GM12872 (cell line): ENCODE measurements around the gene TNFRSF12A.

Source experiments
- TF ChIP-seq, protein P1 (sequence below): IDR thresholded peaks from 3 replicates; pipeline ENCODE4 v1.5.1; 2011; ENCODE audit warnings: low read depth, mild to moderate bottlenecking, low read length, moderate library complexity; ENCODE audit not compliant: insufficient read depth

TNFRSF12A gene

DNA sequence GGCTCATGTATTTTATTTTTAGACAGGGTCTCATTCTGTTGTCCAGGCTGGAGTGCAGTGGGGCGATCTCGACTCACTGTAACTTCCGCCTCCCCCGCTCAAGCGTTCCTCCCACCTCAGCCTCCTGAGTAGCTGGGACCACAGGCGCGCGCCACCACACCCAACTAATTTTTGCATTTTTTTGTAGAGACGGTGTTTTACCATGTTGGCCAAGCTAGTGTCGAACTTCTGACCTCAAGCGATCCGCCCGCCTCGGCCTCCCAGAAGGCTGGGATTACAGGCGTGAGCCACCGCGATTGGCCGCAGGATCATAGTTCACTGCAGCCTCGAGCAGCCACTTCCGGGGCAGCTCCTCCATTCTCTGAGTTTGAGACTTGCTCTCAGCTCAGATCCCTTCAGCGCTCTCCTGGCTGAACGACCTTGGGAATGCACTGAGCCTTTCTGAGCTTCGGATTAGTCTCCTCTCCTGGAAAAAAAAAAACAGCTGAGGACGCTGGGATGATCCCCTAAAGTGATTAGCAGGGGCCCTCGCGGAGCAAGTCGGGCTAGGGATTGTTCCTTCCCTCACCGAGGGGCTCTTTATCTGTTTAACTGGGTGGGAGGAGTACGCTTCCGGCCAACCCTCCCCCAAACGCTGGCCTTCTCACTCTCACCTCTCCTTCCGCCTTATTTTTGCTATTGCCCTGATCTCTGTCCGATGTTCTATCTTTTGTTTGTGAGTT, 38.8 kb upstream of the TNFRSF12A start:
- TF ChIP-seq, protein P1, sequence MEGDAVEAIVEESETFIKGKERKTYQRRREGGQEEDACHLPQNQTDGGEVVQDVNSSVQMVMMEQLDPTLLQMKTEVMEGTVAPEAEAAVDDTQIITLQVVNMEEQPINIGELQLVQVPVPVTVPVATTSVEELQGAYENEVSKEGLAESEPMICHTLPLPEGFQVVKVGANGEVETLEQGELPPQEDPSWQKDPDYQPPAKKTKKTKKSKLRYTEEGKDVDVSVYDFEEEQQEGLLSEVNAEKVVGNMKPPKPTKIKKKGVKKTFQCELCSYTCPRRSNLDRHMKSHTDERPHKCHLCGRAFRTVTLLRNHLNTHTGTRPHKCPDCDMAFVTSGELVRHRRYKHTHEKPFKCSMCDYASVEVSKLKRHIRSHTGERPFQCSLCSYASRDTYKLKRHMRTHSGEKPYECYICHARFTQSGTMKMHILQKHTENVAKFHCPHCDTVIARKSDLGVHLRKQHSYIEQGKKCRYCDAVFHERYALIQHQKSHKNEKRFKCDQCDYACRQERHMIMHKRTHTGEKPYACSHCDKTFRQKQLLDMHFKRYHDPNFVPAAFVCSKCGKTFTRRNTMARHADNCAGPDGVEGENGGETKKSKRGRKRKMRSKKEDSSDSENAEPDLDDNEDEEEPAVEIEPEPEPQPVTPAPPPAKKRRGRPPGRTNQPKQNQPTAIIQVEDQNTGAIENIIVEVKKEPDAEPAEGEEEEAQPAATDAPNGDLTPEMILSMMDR = no peak

DNA sequence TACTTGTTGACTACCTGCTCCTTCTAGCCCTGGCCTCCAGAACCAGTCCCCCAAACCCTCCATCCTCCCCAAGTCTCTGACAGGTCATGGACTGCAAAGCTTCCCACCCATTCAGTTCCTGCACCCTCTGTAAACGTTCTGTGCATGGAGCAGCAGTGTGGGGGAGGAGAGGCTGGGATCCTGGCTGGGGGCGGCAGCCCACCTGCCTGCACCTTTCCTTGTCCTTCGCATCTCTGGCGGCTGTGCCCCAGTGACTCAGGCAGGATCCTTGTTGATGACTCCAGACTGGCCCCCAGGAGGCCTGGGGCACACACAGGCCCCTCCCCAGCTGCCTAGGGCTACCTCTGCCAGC, 38.3 kb upstream of the TNFRSF12A start:
- TF ChIP-seq, protein P1 = no peak

DNA sequence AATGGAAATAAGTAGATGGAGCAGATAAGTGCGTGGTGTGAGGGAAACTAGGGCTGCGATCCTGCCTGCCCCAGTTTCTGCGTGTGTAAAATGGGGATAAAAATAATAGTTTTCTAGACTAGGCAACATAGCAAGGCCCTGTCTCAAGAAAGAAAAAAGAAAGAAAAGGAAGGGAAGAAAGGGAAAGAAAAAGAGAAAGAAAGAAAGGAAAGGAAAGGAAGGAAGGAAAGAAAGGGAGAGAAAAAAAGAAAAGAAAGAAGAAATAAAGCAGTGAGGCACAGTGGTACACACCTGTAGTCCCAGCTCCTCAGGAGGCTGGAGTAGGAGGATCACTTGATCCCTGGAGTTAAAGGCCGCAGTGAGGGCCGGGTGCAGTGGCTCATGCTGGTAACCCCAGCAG, 37.8 kb upstream of the TNFRSF12A start:
- TF ChIP-seq, protein P1 = no peak

DNA sequence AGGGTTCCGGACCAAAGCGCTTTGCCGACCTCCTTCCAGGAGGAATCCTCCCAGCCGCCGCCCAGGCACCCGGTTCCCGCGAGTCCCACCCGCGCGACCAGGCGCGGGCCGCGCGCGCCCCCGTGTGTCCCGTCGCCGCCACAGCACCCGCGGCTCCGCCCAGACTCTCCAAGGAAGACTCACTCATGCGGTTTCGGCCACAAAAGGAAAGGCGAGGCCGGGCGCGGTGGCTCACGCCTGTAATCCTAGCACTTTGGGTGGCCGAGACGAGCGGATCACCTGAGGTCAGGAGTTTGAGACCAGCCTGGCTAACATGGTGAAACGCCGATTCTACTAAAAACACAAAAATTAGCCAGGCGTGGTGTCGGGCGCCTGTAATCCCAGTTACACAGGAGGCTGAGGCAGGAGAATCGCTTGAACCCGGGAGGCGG, 36.4 kb upstream of the TNFRSF12A start:
- TF ChIP-seq, protein P1 = peak; percentile 82

DNA sequence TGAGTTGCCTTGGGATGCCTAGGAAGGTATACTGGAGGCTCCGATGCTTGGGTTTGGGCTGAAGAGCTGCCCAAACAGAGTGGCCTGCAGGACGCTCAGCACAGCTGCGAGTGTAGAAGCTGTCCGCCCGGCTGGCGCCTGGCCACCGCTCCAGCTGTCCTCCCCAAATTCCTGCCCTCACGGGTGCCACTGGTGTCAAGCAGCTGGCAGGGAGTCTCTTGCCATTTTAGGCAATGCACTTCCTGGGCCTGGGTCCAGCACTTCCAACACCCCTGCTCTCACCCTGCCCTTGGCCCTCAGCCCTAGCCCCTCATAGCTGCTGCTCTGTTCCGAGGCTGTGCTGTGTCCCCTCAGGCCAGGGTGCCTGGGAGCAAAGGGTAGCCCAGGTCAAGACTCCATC, 34.7 kb upstream of the TNFRSF12A start:
- TF ChIP-seq, protein P1 = no peak

DNA sequence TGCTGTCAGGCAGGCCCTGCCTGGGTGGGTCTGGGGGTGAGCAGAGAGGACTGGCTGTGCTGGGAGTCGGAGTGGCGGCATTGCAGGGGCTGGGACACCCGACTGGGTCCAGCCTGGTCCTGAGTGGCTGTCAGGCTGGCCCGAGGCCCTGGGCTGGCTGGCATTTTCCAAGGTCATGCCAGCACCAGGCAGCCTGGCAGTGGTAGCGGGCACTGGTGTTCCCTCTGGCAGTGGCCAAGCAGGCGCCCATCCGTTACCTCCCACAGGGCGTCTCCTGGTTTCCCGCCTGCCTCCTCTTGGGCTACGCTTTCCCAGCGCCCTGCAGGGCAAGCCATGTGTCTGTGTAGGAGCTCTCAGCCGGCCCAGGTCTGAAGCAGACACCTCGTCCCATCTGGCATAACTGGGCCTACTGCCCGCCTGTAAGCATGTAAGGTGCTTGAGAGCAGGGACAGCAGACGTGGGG, 34.2 kb upstream of the TNFRSF12A start:
- TF ChIP-seq, protein P1 = no peak

DNA sequence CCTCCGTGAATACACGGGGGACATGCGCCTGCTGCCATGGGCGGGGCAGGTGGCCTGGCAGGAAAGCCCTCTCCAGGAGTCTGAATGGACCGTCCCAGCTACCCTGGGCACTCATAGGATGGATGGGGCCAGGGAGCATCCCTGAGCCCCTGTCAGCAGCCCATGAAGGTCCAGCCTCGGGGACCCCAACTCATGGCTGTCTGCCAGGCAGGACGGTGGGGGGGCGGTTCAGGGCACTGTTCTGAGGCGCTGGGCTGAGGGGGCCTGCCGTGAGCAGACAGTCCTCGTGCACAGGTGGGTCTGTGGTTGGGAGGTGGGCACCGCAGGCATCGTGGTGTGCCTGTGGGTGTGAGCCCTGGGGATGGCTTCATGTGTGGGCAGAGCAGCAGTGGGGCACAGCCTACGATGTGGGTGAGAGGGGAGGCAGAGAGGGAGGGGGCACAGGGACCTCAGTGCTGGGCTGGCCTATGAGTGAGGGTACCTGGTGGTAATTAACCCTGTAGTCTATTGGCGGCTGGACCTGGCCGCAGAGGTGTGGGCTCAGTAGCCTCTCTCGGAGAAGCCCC, 33.5 kb upstream of the TNFRSF12A start:
- TF ChIP-seq, protein P1 = no peak
